Endothelial cell of umbilical vein (primary cell): ENCODE results near the gene MANF. TPM values are rescaled to one million over a fixed set of nuclear protein-coding genes. Genes with fewer than 3 reads are reported as not detected.
A peak's percentile ranks its signal among the peaks of the same experiment; 100 is the strongest.

ENCODE experiments used
- BruUV-seq: library from RNA; stranded (reverse); fragments of 400-500 nt; replicated peaks from 2 replicates; lab custom pipeline; 2021; lab: Mats Ljungman, UMichigan
- CTCF ChIA-PET: fragments of 300-600, 350-600 bp; sonication (Branson Sonifier 250); formaldehyde crosslinking; loops from one replicate; lab custom pipeline; 2021; ENCODE audit warnings: antibody characterized with exemption, inconsistent platforms; lab: Charles Lee
- POLR2A ChIA-PET: fragments of 300-600, 350-600 bp; sonication (Branson Sonifier 250); formaldehyde crosslinking; loops from one replicate; lab custom pipeline; 2021; ENCODE audit warnings: antibody characterized with exemption, inconsistent platforms; lab: Charles Lee
- DNase-seq: peaks from one replicate; pipeline ENCODE4 v3.0.0-alpha.2; 2011; ENCODE audit warnings: low read depth, low spot score
- FAIRE-seq: peaks from 2 replicates; lab custom pipeline; 2011; peaks lifted over from hg19 to GRCh38; lab: Jason Lieb, UNC
- H2AFZ ChIP-seq: 2 replicates; pipeline ENCODE4 v1.6.0; 2012; ENCODE audit warnings: low read depth, low read length, control low read depth, inconsistent platforms
- H3K27ac ChIP-seq: 2 replicates; pipeline ENCODE4 v1.5.1; 2011; ENCODE audit warnings: low read depth, mild to moderate bottlenecking, control low read depth, low read length, moderate library complexity; ENCODE audit not compliant: insufficient read depth
- H3K27me3 ChIP-seq, 2 experiments: 2 replicates each; pipeline versions ENCODE4 v1.6.0 to v1.6.1; 2011; ENCODE audit warnings: low read length in 2 of 2, mixed read lengths in 1 of 2; ENCODE audit not compliant: control insufficient read depth in 2 of 2, insufficient read depth in 2 of 2
- H3K36me3 ChIP-seq, 2 experiments: 2 replicates in 1 of 2; 3 replicates in 1 of 2; pipeline ENCODE4 v1.5.1; 2011; ENCODE audit warnings: low read length in 2 of 2, mild to moderate bottlenecking in 1 of 2, moderate library complexity in 1 of 2; ENCODE audit not compliant: control insufficient read depth in 2 of 2, insufficient read depth in 2 of 2; ENCODE audit errors: extremely low read depth in 1 of 2
- H3K4me1 ChIP-seq: 3 replicates; pipeline ENCODE4 v1.5.1; 2011; ENCODE audit warnings: mild to moderate bottlenecking, low read length; ENCODE audit not compliant: control insufficient read depth, insufficient read depth; ENCODE audit errors: extremely low read depth
- H3K4me2 ChIP-seq: 2 replicates; pipeline ENCODE4 v1.6.1; 2011; ENCODE audit warnings: low read length, control low read depth, mixed read lengths; ENCODE audit not compliant: insufficient read depth
- H3K4me3 ChIP-seq, 3 experiments: fragments of 200-600 bp in 1 of 3; sonication (generic), shearing (Covaris generic) in 1 of 3; replicated peaks in 1 of 3; 2 replicates each; pipeline ENCODE4 v1.5.1; 2011 to 2016; ENCODE audit warnings: control low read depth in 3 of 3, low read length in 3 of 3, mild to moderate bottlenecking in 2 of 3, inconsistent platforms in 1 of 3, low read depth in 1 of 3, moderate library complexity in 1 of 3; ENCODE audit not compliant: insufficient read depth in 1 of 3
- H3K79me2 ChIP-seq: 2 replicates; pipeline ENCODE4 v1.6.0; 2012; ENCODE audit warnings: low read length, inconsistent platforms; ENCODE audit not compliant: control insufficient read depth, insufficient read depth
- H3K9ac ChIP-seq: replicated peaks from 2 replicates; pipeline ENCODE3; 2011; ENCODE audit warnings: low read length, control low read depth; ENCODE audit not compliant: insufficient read depth; ENCODE audit errors: extremely low read depth
- H3K9me1 ChIP-seq: replicated peaks from 3 replicates; pipeline ENCODE4 v1.6.0; 2011; ENCODE audit warnings: mild to moderate bottlenecking, low read length; ENCODE audit not compliant: control insufficient read depth, insufficient read depth; ENCODE audit errors: extremely low read depth
- H3K9me3 ChIP-seq: replicated peaks from 2 replicates; pipeline ENCODE4 v1.5.1; 2012; ENCODE audit warnings: low read length, inconsistent platforms; ENCODE audit not compliant: control insufficient read depth, insufficient read depth
- H4K20me1 ChIP-seq: replicated peaks from 2 replicates; pipeline ENCODE3; 2011; ENCODE audit warnings: mild to moderate bottlenecking, low read length; ENCODE audit not compliant: control insufficient read depth, insufficient read depth; ENCODE audit errors: extremely low read depth
- EZH2 ChIP-seq: IDR thresholded peaks from 2 replicates; pipeline ENCODE4 v1.6.1; 2012; ENCODE audit warnings: borderline replicate concordance, low read depth, mild to moderate bottlenecking, moderate library complexity, low read length, inconsistent platforms; ENCODE audit not compliant: severe bottlenecking
- FOS ChIP-seq: IDR thresholded peaks from 2 replicates; pipeline ENCODE4 v1.6.1; 2011; ENCODE audit warnings: mild to moderate bottlenecking, low read length, moderate library complexity, borderline replicate concordance; ENCODE audit not compliant: insufficient read depth
- JUN ChIP-seq: IDR thresholded peaks from 2 replicates; pipeline ENCODE4 v1.6.1; 2011; ENCODE audit warnings: borderline replicate concordance, low read depth; ENCODE audit not compliant: insufficient read length, insufficient read depth
- MYC ChIP-seq: IDR thresholded peaks from one replicate; pipeline ENCODE4 v1.6.1; 2011; ENCODE audit warnings: mild to moderate bottlenecking, low read depth, low read length
- POLR2A ChIP-seq: IDR thresholded peaks from 2 replicates; pipeline ENCODE4 v1.6.1; 2012; ENCODE audit warnings: low read depth, mild to moderate bottlenecking, control low read depth, low read length
- POLR2AphosphoS5 ChIP-seq: IDR thresholded peaks from 2 replicates; pipeline ENCODE4 v1.6.1; 2012; ENCODE audit warnings: low read depth, mild to moderate bottlenecking, control low read depth, low read length, moderate library complexity; ENCODE audit not compliant: insufficient read depth
- dilution Hi-C: fragments of 300-500 bp; cut with MboI; formaldehyde crosslinking; loops from one replicate; pipeline ENCODE4 v1.15.0; 2019; ENCODE audit warnings: low sequenced_read_pairs; ENCODE audit not compliant: extremely low pct_ligation_motif_present
- intact Hi-C: fragments of 100-400 bp; cut with micrococcal nuclease; formaldehyde crosslinking; loops from one replicate; pipeline ENCODE4 v1.10.0; 2022
- polyA plus RNA-seq, 4 experiments: library from polyadenylated mRNA; depleted of rRNA in 3 of 4; stranded (reverse) in 3 of 4; unstranded in 1 of 4; fragments of >200 nt; gene quantifications; 2 replicates each; pipeline versions ENCODE4 v1.2.1 to v1.2.3, GENCODE V29; 2011 to 2012; ENCODE audit warnings: missing spikeins in 1 of 4
- total RNA-seq: library from RNA; stranded (reverse); gene quantifications from 2 replicates; pipeline ENCODE4 v1.2.3, GENCODE V29; 2021
- TF ChIP-seq, protein P1 (sequence below): IDR thresholded peaks from 2 replicates; pipeline ENCODE4 v1.6.1; 2011; ENCODE audit not compliant: insufficient read depth, insufficient read length

The MANF gene
- total and polyA plus RNA-seq, 2 donors (not counting 3 experiments of a cell fraction or from before 2014, with no cell fraction given), result 100 to 248 TPM

DNA sequence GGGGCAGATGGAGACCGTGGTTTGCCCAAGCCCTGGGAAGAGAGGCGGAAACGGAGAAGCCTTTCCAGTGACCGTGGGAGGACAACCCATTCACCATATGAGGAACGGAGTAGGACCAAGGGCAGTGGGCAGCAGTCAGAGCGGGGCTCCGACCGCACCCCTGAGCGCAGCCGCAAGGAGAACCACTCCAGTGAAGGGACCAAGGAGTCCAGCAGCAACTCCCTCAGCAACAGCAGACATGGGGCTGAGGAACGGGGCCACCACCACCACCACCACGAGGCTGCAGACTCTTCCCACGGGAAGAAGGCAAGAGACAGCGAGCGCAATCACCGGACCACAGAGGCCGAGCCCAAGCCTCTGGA lies 8.0 kb downstream of the MANF start:
- Histone ChIP-seq H2AFZ (no peak overlapping the region), H3K4me2 (peak overlapping the region; percentile 6), H4K20me1 (no peaks in the 10 kb centered on the region), H3K27ac (no peak overlapping the region), H3K9me1 (no peaks in the 10 kb centered on the region), H3K4me3 (no peak overlapping the region), H3K79me2 (peaks cover 65% of the 10 kb centered on the region), H3K9me3 (no peaks in the 10 kb centered on the region), H3K9ac (no peak overlapping the region), H3K4me1 (peaks cover 37% of the 10 kb centered on the region), H3K27me3 (no peaks in the 10 kb centered on the region), H3K36me3 (peaks cover 28 to 39% of the 10 kb centered on the region in 2 experiments)
- ChIA-PET POLR2A (no interaction called here), CTCF (interaction anchor here (0.7 kb wide), 1 partner anchor 73 kb away, joined by 3 read pairs; no protein-coding TSS in a partner anchor)
- TF ChIP-seq MYC (no peak), FOS (no peak), EZH2 (no peak), POLR2AphosphoS5 (no peak)
- TF ChIP-seq, protein P1, sequence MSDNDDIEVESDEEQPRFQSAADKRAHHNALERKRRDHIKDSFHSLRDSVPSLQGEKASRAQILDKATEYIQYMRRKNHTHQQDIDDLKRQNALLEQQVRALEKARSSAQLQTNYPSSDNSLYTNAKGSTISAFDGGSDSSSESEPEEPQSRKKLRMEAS, result no peak
- BruUV-seq, result no TSS peak
- DNase-seq (no peak), FAIRE-seq (no peak)
- intact Hi-C loops (loop anchor here (5.0 kb wide), 1 partner anchor 1036 kb away; the partner anchor contains the start of gene TMEM115), dilution Hi-C loops (no loop called here)

- intact Hi-C loops (loop anchor here (5.0 kb wide), 1 partner anchor 1036 kb away; the partner anchor contains the start of gene TMEM115), dilution Hi-C loops (no loop called here)
- H3K9me3 ChIP-seq, result no peaks in the 10 kb centered on the region
- H3K9me1 ChIP-seq, result no peaks in the 10 kb centered on the region
- H2AFZ ChIP-seq, result no peak overlapping the region
- FAIRE-seq, result no peak
- ChIA-PET CTCF (no interaction called here), POLR2A (no interaction called here)
- peak overlapping the region; percentile 29 for H3K4me2 ChIP-seq
- no peak overlapping the region for H3K4me3 ChIP-seq
- H4K20me1 ChIP-seq, result no peaks in the 10 kb centered on the region
- TF ChIP-seq POLR2A, result peak; percentile 35
- TF ChIP-seq EZH2, result no peak
- TF ChIP-seq JUN, result no peak
- H3K4me1 ChIP-seq, result peaks cover 37% of the 10 kb centered on the region
- BruUV-seq, result no TSS peak
- no peak for DNase-seq
- H3K79me2 ChIP-seq, result peaks cover 61% of the 10 kb centered on the region
- no peaks in the 10 kb centered on the region for H3K27me3 ChIP-seq
- H3K9ac ChIP-seq, result no peak overlapping the region
- peaks cover 24 to 34% of the 10 kb centered on the region in 2 experiments for H3K36me3 ChIP-seq
- no peak overlapping the region for H3K27ac ChIP-seq
Observed at GRCh38 chr3:51393564-51393963, 8.5 kb downstream of the MANF start.
